ENCODE results near the gene ASF1B.
"Not testable (repeated sequence)": the region's sequence is repeated elsewhere in the genome, so short reads cannot be mapped to it uniquely, and the experiment has no call there.

Gene ASF1B

GRCh38 chr19:14152713-14153112, 16.3 kb upstream of the ASF1B start:
- no peaks in the 10 kb centered on the region for H3K27me3 Mint-ChIP-seq
- no peak overlapping the region for H3K4me3 Mint-ChIP-seq
- peaks cover 57% of the 10 kb centered on the region for H3K36me3 Mint-ChIP-seq (ENCODE audit: low read depth)
- no peak overlapping the region for H3K27ac Mint-ChIP-seq
- intact Hi-C loops (cut with micrococcal nuclease), result no loop called here
- no peaks in the 10 kb centered on the region for H3K9me3 Mint-ChIP-seq
- H3K4me1 Mint-ChIP-seq (ENCODE audit: low read depth), result peaks cover 40% of the 10 kb centered on the region

GRCh38 chr19:14150770-14151661, 14.6 kb upstream of the ASF1B start:
- intact Hi-C loops (cut with micrococcal nuclease), result no loop called here
- Mint-ChIP-seq H3K36me3 (ENCODE audit: low read depth) (peaks cover 40% of the 10 kb centered on the region), H3K27me3 (no peaks in the 10 kb centered on the region), H3K4me1 (ENCODE audit: low read depth) (peaks cover 56% of the 10 kb centered on the region), H3K9me3 (no peaks in the 10 kb centered on the region), H3K4me3 (no peak overlapping the region), H3K27ac (no peak overlapping the region)

GRCh38 chr19:14150041-14150769, 13.8 kb upstream of the ASF1B start:
- Mint-ChIP-seq H3K4me3 (no peak overlapping the region), H3K27me3 (no peaks in the 10 kb centered on the region), H3K27ac (peak overlapping the region; percentile 21), H3K36me3 (ENCODE audit: low read depth) (peaks cover 32% of the 10 kb centered on the region), H3K9me3 (no peaks in the 10 kb centered on the region), H3K4me1 (ENCODE audit: low read depth) (peaks cover 64% of the 10 kb centered on the region)
- intact Hi-C loops (cut with micrococcal nuclease), result no loop called here

GRCh38 chr19:14149509-14149994, 13.2 kb upstream of the ASF1B start:
- intact Hi-C loops (cut with micrococcal nuclease), result loop anchor here (10.0 kb wide), 1 partner anchor 255 kb away; no protein-coding TSS in a partner anchor
- Mint-ChIP-seq H3K9me3 (no peaks in the 10 kb centered on the region), H3K4me1 (ENCODE audit: low read depth) (peaks cover 67% of the 10 kb centered on the region), H3K27ac (peak overlapping the region; percentile 21), H3K36me3 (ENCODE audit: low read depth) (peaks cover 26% of the 10 kb centered on the region), H3K4me3 (peak overlapping the region; percentile 59), H3K27me3 (no peaks in the 10 kb centered on the region)

- Mint-ChIP-seq H3K27me3 (no peaks in the 10 kb centered on the region), H3K9me3 (no peaks in the 10 kb centered on the region), H3K36me3 (ENCODE audit: low read depth) (peaks cover 21% of the 10 kb centered on the region), H3K27ac (peak overlapping the region; percentile 21), H3K4me3 (no peak overlapping the region), H3K4me1 (ENCODE audit: low read depth) (peaks cover 61% of the 10 kb centered on the region)
- intact Hi-C loops (cut with micrococcal nuclease), result loop anchor here (10.0 kb wide), 1 partner anchor 256 kb away; no protein-coding TSS in a partner anchor
Observed at GRCh38 chr19:14148751-14149410, 12.5 kb upstream of the ASF1B start.

GRCh38 chr19:14147797-14148605, 11.6 kb upstream of the ASF1B start:
- peaks cover 18% of the 10 kb centered on the region for H3K36me3 Mint-ChIP-seq (ENCODE audit: low read depth)
- intact Hi-C loops (cut with micrococcal nuclease), result loop anchor here (10.0 kb wide), 1 partner anchor 257 kb away; no protein-coding TSS in a partner anchor
- H3K27me3 Mint-ChIP-seq, result no peaks in the 10 kb centered on the region
- H3K27ac Mint-ChIP-seq, result peak overlapping the region; percentile 21
- peaks cover 61% of the 10 kb centered on the region for H3K4me1 Mint-ChIP-seq (ENCODE audit: low read depth)
- H3K4me3 Mint-ChIP-seq, result no peak overlapping the region
- no peaks in the 10 kb centered on the region for H3K9me3 Mint-ChIP-seq

- peaks cover 62% of the 10 kb centered on the region for H3K4me1 Mint-ChIP-seq (ENCODE audit: low read depth)
- H3K36me3 Mint-ChIP-seq (ENCODE audit: low read depth), result peaks cover 16% of the 10 kb centered on the region
- no peak overlapping the region for H3K4me3 Mint-ChIP-seq
- H3K27me3 Mint-ChIP-seq, result no peaks in the 10 kb centered on the region
- H3K9me3 Mint-ChIP-seq, result no peaks in the 10 kb centered on the region
- H3K27ac Mint-ChIP-seq, result peak overlapping the region; percentile 26
- intact Hi-C loops (cut with micrococcal nuclease), result loop anchor here (10.0 kb wide), 1 partner anchor 258 kb away; no protein-coding TSS in a partner anchor
Observed at GRCh38 chr19:14146789-14147216, 10.4 kb upstream of the ASF1B start.

GRCh38 chr19:14146169-14146568, 9.8 kb upstream of the ASF1B start:
- H3K4me1 Mint-ChIP-seq (ENCODE audit: low read depth), result peaks cover 60% of the 10 kb centered on the region
- intact Hi-C loops (cut with micrococcal nuclease), result loop anchor here (10.0 kb wide), 1 partner anchor 259 kb away; no protein-coding TSS in a partner anchor
- peaks cover 10% of the 10 kb centered on the region for H3K36me3 Mint-ChIP-seq (ENCODE audit: low read depth)
- peak overlapping the region; percentile 26 for H3K27ac Mint-ChIP-seq
- H3K4me3 Mint-ChIP-seq, H3K9me3 Mint-ChIP-seq, H3K27me3 Mint-ChIP-seq: not testable (repeated sequence)

- H3K4me1 Mint-ChIP-seq (ENCODE audit: low read depth), result peaks cover 60% of the 10 kb centered on the region
- H3K27me3 Mint-ChIP-seq, result no peaks in the 10 kb centered on the region
- intact Hi-C loops (cut with micrococcal nuclease), result loop anchor here (10.0 kb wide), 1 partner anchor 259 kb away; no protein-coding TSS in a partner anchor
- peak overlapping the region; percentile 3 for H3K27ac Mint-ChIP-seq
- H3K4me3 Mint-ChIP-seq, result no peak overlapping the region
- peaks cover 10% of the 10 kb centered on the region for H3K36me3 Mint-ChIP-seq (ENCODE audit: low read depth)
- no peaks in the 10 kb centered on the region for H3K9me3 Mint-ChIP-seq
Observed at GRCh38 chr19:14145381-14145780, 9.0 kb upstream of the ASF1B start.

GRCh38 chr19:14142262-14143190, 6.1 kb upstream of the ASF1B start:
- no peak overlapping the region for H3K27ac Mint-ChIP-seq
- no peak overlapping the region for H3K4me3 Mint-ChIP-seq
- peaks cover 57% of the 10 kb centered on the region for H3K4me1 Mint-ChIP-seq (ENCODE audit: low read depth)
- H3K36me3 Mint-ChIP-seq (ENCODE audit: low read depth), result peaks cover 11% of the 10 kb centered on the region
- intact Hi-C loops (cut with micrococcal nuclease), result loop anchor here (10.0 kb wide), 1 partner anchor 262 kb away; no protein-coding TSS in a partner anchor
- no peaks in the 10 kb centered on the region for H3K9me3 Mint-ChIP-seq
- H3K27me3 Mint-ChIP-seq, result no peaks in the 10 kb centered on the region

GRCh38 chr19:14141041-14141440, 4.7 kb upstream of the ASF1B start:
- Mint-ChIP-seq H3K36me3 (ENCODE audit: low read depth) (peaks cover 20% of the 10 kb centered on the region), H3K9me3 (no peaks in the 10 kb centered on the region), H3K27ac (no peak overlapping the region), H3K4me1 (ENCODE audit: low read depth) (peaks cover 44% of the 10 kb centered on the region), H3K4me3 (no peak overlapping the region), H3K27me3 (no peaks in the 10 kb centered on the region)
- intact Hi-C loops (cut with micrococcal nuclease), result loop anchor here (10.0 kb wide), 1 partner anchor 264 kb away; no protein-coding TSS in a partner anchor

GRCh38 chr19:14139944-14140343, 3.6 kb upstream of the ASF1B start:
- H3K27me3 Mint-ChIP-seq, result no peaks in the 10 kb centered on the region
- H3K4me3 Mint-ChIP-seq, result peak overlapping the region; percentile 18
- intact Hi-C loops (cut with micrococcal nuclease), result loop anchor here (10.0 kb wide), 1 partner anchor 265 kb away; no protein-coding TSS in a partner anchor
- peak overlapping the region; percentile 73 for H3K27ac Mint-ChIP-seq
- H3K36me3 Mint-ChIP-seq (ENCODE audit: low read depth), result peaks cover 20% of the 10 kb centered on the region
- H3K9me3 Mint-ChIP-seq, result no peaks in the 10 kb centered on the region
- peaks cover 44% of the 10 kb centered on the region for H3K4me1 Mint-ChIP-seq (ENCODE audit: low read depth)
